ENCODE results near the gene UBR2. TPM values are rescaled to one million over a fixed set of nuclear protein-coding genes. Genes with fewer than 3 reads are reported as not detected.

The UBR2 gene
- total RNA-seq, 1 donor from 2014 or later: 40.8 TPM

GRCh38 chr6:42693725-42694323 is 130.0 kb downstream of the UBR2 start:
- Mint-ChIP-seq H3K4me3 (no peak overlapping the region), H3K36me3 (ENCODE audit: low read depth) (peaks cover 59% of the 10 kb centered on the region), H3K9me3 (no peaks in the 10 kb centered on the region), H3K27ac (peak overlapping the region; percentile 81), H3K4me1 (peaks cover 15% of the 10 kb centered on the region), H3K27me3 (no peaks in the 10 kb centered on the region)
- ChIA-PET CTCF (interaction anchor here (1.2 kb wide), 1 partner anchor 32 kb away, joined by 3 read pairs; no protein-coding TSS in a partner anchor), POLR2A (interaction anchor here (0.7 to 1.5 kb wide), 4 partner anchors 24 to 335 kb away, joined by 3 to 6 read pairs (median 4); partner anchors contain the start of genes RPL7L1 and TBCC)
- intact Hi-C loops (cut with micrococcal nuclease): loop anchor here (5.0 kb wide), 1 partner anchor 33 kb away; no protein-coding TSS in a partner anchor
- DNase-seq (no peak), ATAC-seq (ENCODE audit: low read depth) (peak; percentile 79)
- no peak for TF ChIP-seq CTCF (IDR thresholded peaks at IDR 0.05)

GRCh38 chr6:42694586-42694985 is 130.8 kb downstream of the UBR2 start:
- H3K4me3 Mint-ChIP-seq: no peak overlapping the region

GRCh38 chr6:42696526-42697267 is 132.9 kb downstream of the UBR2 start:
- Mint-ChIP-seq H3K4me1 (peaks cover 15% of the 10 kb centered on the region), H3K4me3 (no peak overlapping the region), H3K36me3 (ENCODE audit: low read depth) (peaks cover 31% of the 10 kb centered on the region), H3K9me3 (no peaks in the 10 kb centered on the region), H3K27me3 (no peaks in the 10 kb centered on the region), H3K27ac (no peak overlapping the region)
- DNase-seq (no peak), ATAC-seq (ENCODE audit: low read depth) (no peak)
- ChIA-PET POLR2A (interaction anchor here (0.7 kb wide), 1 partner anchor 24 kb away, joined by 3 read pairs; no protein-coding TSS in a partner anchor), CTCF (interaction anchor here (2.0 kb wide), 1 partner anchor 30 kb away, joined by 5 read pairs; no protein-coding TSS in a partner anchor)
- intact Hi-C loops (cut with micrococcal nuclease): no loop called here
- no peak for TF ChIP-seq CTCF (IDR thresholded peaks at IDR 0.05)

More at GRCh38 chr6:42694586-42694985, 130.8 kb downstream of the UBR2 start:
- Mint-ChIP-seq H3K36me3 (ENCODE audit: low read depth) (peaks cover 51% of the 10 kb centered on the region), H3K27ac (peak overlapping the region; percentile 81), H3K4me1 (peaks cover 15% of the 10 kb centered on the region), H3K27me3 (no peaks in the 10 kb centered on the region), H3K9me3 (no peaks in the 10 kb centered on the region)
- TF ChIP-seq CTCF (IDR thresholded peaks at IDR 0.05): no peak
- no peak for DNase-seq
- POLR2A ChIA-PET: interaction anchor here (0.6 to 0.9 kb wide), 2 partner anchors 98 to 185 kb away, joined by 4 read pairs; partner anchors contain the start of gene RPL7L1
- intact Hi-C loops (cut with micrococcal nuclease): loop anchor here (5.0 kb wide), 1 partner anchor 33 kb away; no protein-coding TSS in a partner anchor
- CTCF ChIA-PET: interaction anchor here (0.6 to 1.2 kb wide), 2 partner anchors 33 to 198 kb away, joined by 3 to 4 read pairs; no protein-coding TSS in a partner anchor
- no peak for ATAC-seq (ENCODE audit: low read depth)

GRCh38 chr6:42697268-42697655 is 133.4 kb downstream of the UBR2 start:
- no peak for DNase-seq
- intact Hi-C loops (cut with micrococcal nuclease): no loop called here
- ChIA-PET CTCF (interaction anchor here (2.0 kb wide), 1 partner anchor 30 kb away, joined by 5 read pairs; no protein-coding TSS in a partner anchor), POLR2A (interaction anchor here (0.7 kb wide), 1 partner anchor 25 kb away, joined by 3 read pairs; no protein-coding TSS in a partner anchor)
- ATAC-seq (ENCODE audit: low read depth): no peak
- no peaks in the 10 kb centered on the region for H3K27me3 Mint-ChIP-seq
- no peak overlapping the region for H3K4me3 Mint-ChIP-seq
- peaks cover 15% of the 10 kb centered on the region for H3K4me1 Mint-ChIP-seq
- no peak for TF ChIP-seq CTCF (IDR thresholded peaks at IDR 0.05)
- H3K36me3 Mint-ChIP-seq (ENCODE audit: low read depth): peaks cover 27% of the 10 kb centered on the region
- no peaks in the 10 kb centered on the region for H3K9me3 Mint-ChIP-seq
- no peak overlapping the region for H3K27ac Mint-ChIP-seq

GRCh38 chr6:42698217-42698616 is 134.4 kb downstream of the UBR2 start:
- Mint-ChIP-seq H3K27ac (no peak overlapping the region), H3K4me1 (peaks cover 12% of the 10 kb centered on the region), H3K36me3 (ENCODE audit: low read depth) (peaks cover 18% of the 10 kb centered on the region), H3K27me3 (no peaks in the 10 kb centered on the region), H3K4me3 (no peak overlapping the region), H3K9me3 (no peaks in the 10 kb centered on the region)
- DNase-seq (no peak), ATAC-seq (ENCODE audit: low read depth) (no peak)
- TF ChIP-seq CTCF (IDR thresholded peaks at IDR 0.05): no peak
- POLR2A ChIA-PET: interaction anchor here (0.7 kb wide), 1 partner anchor 22 kb away, joined by 4 read pairs; no protein-coding TSS in a partner anchor
- intact Hi-C loops (cut with micrococcal nuclease): no loop called here
- CTCF ChIA-PET: no interaction called here

All from activated B cell treated with CpG ODN at 0.5 μM for 24 hours (primary cell).